Right forelimb (tissue), 1 donor: ENCODE results near the gene NCK2.
"Not testable (repeated sequence)": the region's sequence is repeated elsewhere in the genome, so short reads cannot be mapped to it uniquely, and the experiment has no call there.

Experiments
- DNase-seq: peaks from one replicate; pipeline ENCODE4 v3.0.0-alpha.2; 2018

NCK2 gene

GRCh38 chr2:105897694-105898093, 153.0 kb downstream of the NCK2 start:
- not testable (repeated sequence) for DNase-seq

GRCh38 chr2:105903051-105903674, 158.5 kb downstream of the NCK2 start:
- no peak for DNase-seq

GRCh38 chr2:105904938-105905337, 160.2 kb downstream of the NCK2 start:
- no peak for DNase-seq

GRCh38 chr2:105906481-105906880, 161.8 kb downstream of the NCK2 start:
- DNase-seq: no peak

GRCh38 chr2:105907184-105907583, 162.5 kb downstream of the NCK2 start:
- no peak for DNase-seq

- no peak for DNase-seq
These were observed 164.5 kb downstream of the NCK2 start for GRCh38 chr2:105909215-105909614.

GRCh38 chr2:105910497-105911238, 166.0 kb downstream of the NCK2 start:
- DNase-seq: no peak

- DNase-seq: no peak
These were observed 166.7 kb downstream of the NCK2 start for GRCh38 chr2:105911425-105911824.

GRCh38 chr2:105912081-105912480, 167.4 kb downstream of the NCK2 start:
- DNase-seq: no peak

- DNase-seq: no peak
These were observed 170.4 kb downstream of the NCK2 start for GRCh38 chr2:105915005-105915558.

- no peak for DNase-seq
These were observed 172.5 kb downstream of the NCK2 start for GRCh38 chr2:105917226-105917625.

GRCh38 chr2:105917688-105918087, 173.0 kb downstream of the NCK2 start:
- no peak for DNase-seq

GRCh38 chr2:105919191-105919811, 174.6 kb downstream of the NCK2 start:
- DNase-seq: no peak

GRCh38 chr2:105919826-105920225, 175.1 kb downstream of the NCK2 start:
- no peak for DNase-seq

GRCh38 chr2:105924271-105924670, 179.6 kb downstream of the NCK2 start:
- DNase-seq: no peak

- no peak for DNase-seq
These were observed 180.2 kb downstream of the NCK2 start for GRCh38 chr2:105924932-105925331.

- no peak for DNase-seq
These were observed 180.7 kb downstream of the NCK2 start for GRCh38 chr2:105925390-105925789.

- no peak for DNase-seq
These were observed 182.4 kb downstream of the NCK2 start for GRCh38 chr2:105926960-105927678.

GRCh38 chr2:105928086-105928485, 183.4 kb downstream of the NCK2 start:
- no peak for DNase-seq

GRCh38 chr2:105928563-105928962, 183.9 kb downstream of the NCK2 start:
- DNase-seq: no peak

- no peak for DNase-seq
These were observed 184.8 kb downstream of the NCK2 start for GRCh38 chr2:105929516-105929915.

GRCh38 chr2:105932582-105932981, 187.9 kb downstream of the NCK2 start:
- DNase-seq: no peak

GRCh38 chr2:105933906-105934305, 189.2 kb downstream of the NCK2 start:
- no peak for DNase-seq
